ENCODE measurements around the gene TTC39C.

The TTC39C gene

GRCh38 chr18:24089515-24090337 is 75.2 kb downstream of the TTC39C start:
- no peak for DNase-seq

- no peak for DNase-seq
Measured at GRCh38 chr18:24090876-24091275, 76.3 kb downstream of the TTC39C start.

- DNase-seq, result no peak
Measured at GRCh38 chr18:24094561-24094960, 80.0 kb downstream of the TTC39C start.

GRCh38 chr18:24095976-24096375 is 81.4 kb downstream of the TTC39C start:
- no peak for DNase-seq

- DNase-seq, result no peak
Measured at GRCh38 chr18:24103320-24104021, 88.9 kb downstream of the TTC39C start.

- DNase-seq, result no peak
Measured at GRCh38 chr18:24104486-24104885, 89.9 kb downstream of the TTC39C start.

- DNase-seq, result no peak
Measured at GRCh38 chr18:24108641-24109040, 94.1 kb downstream of the TTC39C start.

GRCh38 chr18:24111936-24112335 is 97.4 kb downstream of the TTC39C start:
- no peak for DNase-seq

- DNase-seq, result no peak
Measured at GRCh38 chr18:24112464-24112863, 97.9 kb downstream of the TTC39C start.

- DNase-seq, result no peak
Measured at GRCh38 chr18:24112874-24113615, 98.5 kb downstream of the TTC39C start.

GRCh38 chr18:24114924-24115549 is 100.5 kb downstream of the TTC39C start:
- DNase-seq, result no peak

GRCh38 chr18:24115628-24116027 is 101.1 kb downstream of the TTC39C start:
- no peak for DNase-seq

- DNase-seq, result peak; percentile 72 to 79
Measured at GRCh38 chr18:24118750-24119577, 104.4 kb downstream of the TTC39C start.

GRCh38 chr18:24120676-24121075 is 106.1 kb downstream of the TTC39C start:
- no peak for DNase-seq

GRCh38 chr18:24121625-24122024 is 107.1 kb downstream of the TTC39C start:
- no peak for DNase-seq

GRCh38 chr18:24126155-24126961 is 111.8 kb downstream of the TTC39C start:
- no peak for DNase-seq

- no peak for DNase-seq
Measured at GRCh38 chr18:24127735-24128134, 113.2 kb downstream of the TTC39C start.

GRCh38 chr18:24128700-24129099 is 114.1 kb downstream of the TTC39C start:
- no peak for DNase-seq

- no peak for DNase-seq
Measured at GRCh38 chr18:24130494-24130893, 115.9 kb downstream of the TTC39C start.

- DNase-seq, result no peak
Measured at GRCh38 chr18:24136967-24137373, 122.4 kb downstream of the TTC39C start.

- no peak for DNase-seq
Measured at GRCh38 chr18:24138409-24138788, 123.8 kb downstream of the TTC39C start.

All from stimulated activated CD4-positive, alpha-beta T cell treated with anti-CD3 and anti-CD28 coated beads, Interleukin-2, amount 100 ng/mL, for 48 hours (primary cell).